Activated CD8-positive, alpha-beta T cell treated with anti-CD3 and anti-CD28 coated beads for 36 hours (primary cell): ENCODE measurements around the gene PLEKHA7. TPM values are rescaled to one million over a fixed set of nuclear protein-coding genes. Genes with fewer than 3 reads are reported as not detected.
A peak's percentile ranks its signal among the peaks of the same experiment; 100 is the strongest.

Experiments
- ATAC-seq: fragments of 200-7000 bp; cut with Tn5 transposase; one replicate; pipeline ENCODE4 v1.10.0; 2021; ENCODE audit warnings: mild to moderate bottlenecking, moderate library complexity
- CTCF ChIA-PET: fragments of 350-600 bp; sonication (Branson Sonifier 250); formaldehyde crosslinking; loops from one replicate; lab custom pipeline; 2021; ENCODE audit warnings: antibody characterized with exemption; lab: Charles Lee
- POLR2A ChIA-PET: fragments of 350-600 bp; sonication (Branson Sonifier 250); formaldehyde crosslinking; loops from one replicate; lab custom pipeline; 2021; ENCODE audit warnings: antibody characterized with exemption; lab: Charles Lee
- DNase-seq: peaks from one replicate; pipeline ENCODE4 v3.0.0-alpha.2; 2020
- H3K27ac Mint-ChIP-seq: one replicate; pipeline ENCODE4 v1.8.0; 2021; ENCODE audit warnings: mild to moderate bottlenecking, mixed read lengths
- H3K27me3 Mint-ChIP-seq: one replicate; pipeline ENCODE4 v1.8.0; 2021; ENCODE audit warnings: mixed read lengths
- H3K36me3 Mint-ChIP-seq: one replicate; pipeline ENCODE4 v1.8.0; 2021; ENCODE audit warnings: low read depth, mixed read lengths
- H3K4me1 Mint-ChIP-seq: one replicate; pipeline ENCODE4 v1.8.0; 2021; ENCODE audit warnings: low read depth, mixed read lengths
- H3K4me3 Mint-ChIP-seq: one replicate; pipeline ENCODE4 v1.8.0; 2021; ENCODE audit warnings: mild to moderate bottlenecking, moderate library complexity, mixed read lengths
- H3K9me3 Mint-ChIP-seq: one replicate; pipeline ENCODE4 v1.8.0; 2021; ENCODE audit warnings: mixed read lengths
- intact Hi-C: fragments of 100-400 bp; cut with micrococcal nuclease; formaldehyde crosslinking; loops from one replicate; pipeline ENCODE4 v1.10.0; 2022
- total RNA-seq, 2 experiments: library from RNA; stranded (reverse); gene quantifications; one replicate each; pipeline ENCODE4 v1.2.3, GENCODE V29; 2021
- TF ChIP-seq, protein P1 (sequence below): fragments of 200-600 bp; IDR thresholded peaks from one replicate; pipeline ENCODE4 v1.8.0; 2022; ENCODE audit warnings: antibody characterized with exemption, mild to moderate bottlenecking

PLEKHA7 gene
- total RNA-seq, 2 experiments from 2014 or later: 6.0 to 6.6 TPM

DNA sequence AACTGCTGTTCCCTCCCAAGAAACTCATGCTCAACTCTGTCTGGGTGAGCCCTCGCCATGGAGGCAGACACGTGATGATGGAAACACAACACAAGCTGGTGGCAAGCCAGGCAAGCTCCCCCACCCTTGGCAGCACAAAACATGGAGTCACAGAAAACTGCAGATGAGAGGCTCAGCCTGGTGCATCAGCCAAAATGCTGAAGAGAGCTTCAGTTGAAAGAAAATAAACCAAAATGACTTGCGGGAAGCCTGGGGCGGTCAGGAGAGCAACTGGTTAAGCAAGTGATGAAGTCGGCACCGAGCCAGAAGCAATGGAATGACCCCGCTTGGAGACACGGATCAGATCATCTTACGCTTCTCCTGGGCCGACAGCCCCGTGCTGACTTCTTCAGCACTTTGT, 207.4 kb downstream of the PLEKHA7 start:
- ATAC-seq: no peak
- DNase-seq: no peak
- H3K36me3 Mint-ChIP-seq: no peaks in the 10 kb centered on the region
- no peaks in the 10 kb centered on the region for H3K27me3 Mint-ChIP-seq
- no peak overlapping the region for H3K27ac Mint-ChIP-seq
- ChIA-PET POLR2A (no interaction called here), CTCF (interaction anchor here (1.2 to 3.4 kb wide), 2 partner anchors 13 to 21 kb away, joined by 5 to 16 read pairs; no protein-coding TSS in a partner anchor)
- no peaks in the 10 kb centered on the region for H3K4me1 Mint-ChIP-seq
- intact Hi-C loops: no loop called here
- TF ChIP-seq, protein P1, sequence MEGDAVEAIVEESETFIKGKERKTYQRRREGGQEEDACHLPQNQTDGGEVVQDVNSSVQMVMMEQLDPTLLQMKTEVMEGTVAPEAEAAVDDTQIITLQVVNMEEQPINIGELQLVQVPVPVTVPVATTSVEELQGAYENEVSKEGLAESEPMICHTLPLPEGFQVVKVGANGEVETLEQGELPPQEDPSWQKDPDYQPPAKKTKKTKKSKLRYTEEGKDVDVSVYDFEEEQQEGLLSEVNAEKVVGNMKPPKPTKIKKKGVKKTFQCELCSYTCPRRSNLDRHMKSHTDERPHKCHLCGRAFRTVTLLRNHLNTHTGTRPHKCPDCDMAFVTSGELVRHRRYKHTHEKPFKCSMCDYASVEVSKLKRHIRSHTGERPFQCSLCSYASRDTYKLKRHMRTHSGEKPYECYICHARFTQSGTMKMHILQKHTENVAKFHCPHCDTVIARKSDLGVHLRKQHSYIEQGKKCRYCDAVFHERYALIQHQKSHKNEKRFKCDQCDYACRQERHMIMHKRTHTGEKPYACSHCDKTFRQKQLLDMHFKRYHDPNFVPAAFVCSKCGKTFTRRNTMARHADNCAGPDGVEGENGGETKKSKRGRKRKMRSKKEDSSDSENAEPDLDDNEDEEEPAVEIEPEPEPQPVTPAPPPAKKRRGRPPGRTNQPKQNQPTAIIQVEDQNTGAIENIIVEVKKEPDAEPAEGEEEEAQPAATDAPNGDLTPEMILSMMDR: no peak
- no peaks in the 10 kb centered on the region for H3K9me3 Mint-ChIP-seq
- H3K4me3 Mint-ChIP-seq: no peak overlapping the region

DNA sequence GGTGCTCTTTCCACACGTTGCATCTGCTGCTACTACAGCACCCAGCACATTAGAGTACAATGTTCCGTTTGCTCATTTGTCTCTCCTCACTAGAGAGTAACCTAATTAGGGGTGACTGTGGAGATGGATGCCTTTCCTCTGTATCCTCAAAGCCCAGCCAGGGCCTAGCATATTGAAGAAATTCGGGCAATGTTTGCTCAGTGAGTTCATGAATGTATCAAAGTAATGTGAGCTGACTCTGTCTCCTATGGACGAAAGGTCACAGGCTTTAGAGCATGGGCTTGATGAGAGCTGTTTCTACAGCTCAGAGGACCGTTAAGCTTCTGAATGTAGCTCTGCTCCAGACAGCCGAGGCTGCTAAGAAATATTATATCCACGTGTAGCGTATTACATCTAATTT, 208.3 kb downstream of the PLEKHA7 start:
- Mint-ChIP-seq H3K9me3 (no peaks in the 10 kb centered on the region), H3K4me1 (no peaks in the 10 kb centered on the region), H3K27ac (no peak overlapping the region), H3K27me3 (no peaks in the 10 kb centered on the region), H3K36me3 (no peaks in the 10 kb centered on the region), H3K4me3 (no peak overlapping the region)
- TF ChIP-seq, protein P1: no peak
- CTCF ChIA-PET: interaction anchor here (1.8 to 3.4 kb wide), 2 partner anchors 14 to 20 kb away, joined by 10 to 16 read pairs; no protein-coding TSS in a partner anchor
- POLR2A ChIA-PET: no interaction called here
- intact Hi-C loops: no loop called here
- ATAC-seq (no peak), DNase-seq (no peak)

DNA sequence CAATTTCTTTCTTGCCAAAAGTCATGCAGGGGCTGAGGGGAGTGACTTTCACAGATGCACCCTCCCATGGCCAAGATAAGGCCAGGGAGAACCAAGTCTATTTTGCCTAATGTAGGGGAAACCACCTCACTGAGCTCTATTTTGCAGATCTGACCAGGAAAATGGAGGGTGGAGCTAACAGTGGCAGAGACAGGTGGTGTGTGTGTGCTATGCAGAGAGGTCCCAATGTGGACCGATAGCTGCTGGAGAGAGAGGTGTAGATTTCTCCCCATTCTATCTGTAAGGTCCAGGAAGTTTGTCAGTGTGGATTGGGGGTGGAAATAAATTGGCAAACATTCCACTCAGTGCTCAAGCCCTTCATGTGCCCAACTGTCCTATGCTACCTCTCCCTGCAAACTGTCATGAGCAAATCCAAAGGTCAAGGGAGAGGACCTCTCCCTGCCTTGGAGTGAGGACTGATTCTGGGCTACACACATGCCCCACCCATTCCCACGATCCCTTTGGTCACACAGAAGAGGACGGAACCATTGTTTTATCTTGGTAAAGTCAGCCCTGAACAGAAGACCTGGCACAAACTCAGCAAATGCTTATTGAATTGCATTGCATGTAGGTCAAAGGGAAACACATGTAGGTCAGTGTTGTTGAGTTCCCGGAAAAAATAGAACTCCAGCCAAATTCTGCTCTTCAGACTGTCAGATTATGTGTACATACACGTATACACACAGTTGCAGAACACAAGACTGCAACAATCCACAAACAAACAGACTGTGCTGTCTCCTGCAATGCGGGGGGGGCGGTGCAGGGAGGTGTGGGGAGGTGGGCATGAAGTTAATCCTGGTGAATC, 209.9 kb downstream of the PLEKHA7 start:
- peak overlapping the region; percentile 30 for H3K27ac Mint-ChIP-seq
- TF ChIP-seq, protein P1: no peak
- no peak overlapping the region for H3K4me3 Mint-ChIP-seq
- POLR2A ChIA-PET: no interaction called here
- CTCF ChIA-PET: interaction anchor here (1.0 to 3.4 kb wide), 3 partner anchors 16 to 18 kb away, joined by 3 to 16 read pairs (median 10); no protein-coding TSS in a partner anchor
- no peak for DNase-seq
- intact Hi-C loops: no loop called here
- H3K36me3 Mint-ChIP-seq: no peaks in the 10 kb centered on the region
- no peaks in the 10 kb centered on the region for H3K9me3 Mint-ChIP-seq
- peaks cover 6% of the 10 kb centered on the region for H3K4me1 Mint-ChIP-seq
- no peaks in the 10 kb centered on the region for H3K27me3 Mint-ChIP-seq
- ATAC-seq: no peak

DNA sequence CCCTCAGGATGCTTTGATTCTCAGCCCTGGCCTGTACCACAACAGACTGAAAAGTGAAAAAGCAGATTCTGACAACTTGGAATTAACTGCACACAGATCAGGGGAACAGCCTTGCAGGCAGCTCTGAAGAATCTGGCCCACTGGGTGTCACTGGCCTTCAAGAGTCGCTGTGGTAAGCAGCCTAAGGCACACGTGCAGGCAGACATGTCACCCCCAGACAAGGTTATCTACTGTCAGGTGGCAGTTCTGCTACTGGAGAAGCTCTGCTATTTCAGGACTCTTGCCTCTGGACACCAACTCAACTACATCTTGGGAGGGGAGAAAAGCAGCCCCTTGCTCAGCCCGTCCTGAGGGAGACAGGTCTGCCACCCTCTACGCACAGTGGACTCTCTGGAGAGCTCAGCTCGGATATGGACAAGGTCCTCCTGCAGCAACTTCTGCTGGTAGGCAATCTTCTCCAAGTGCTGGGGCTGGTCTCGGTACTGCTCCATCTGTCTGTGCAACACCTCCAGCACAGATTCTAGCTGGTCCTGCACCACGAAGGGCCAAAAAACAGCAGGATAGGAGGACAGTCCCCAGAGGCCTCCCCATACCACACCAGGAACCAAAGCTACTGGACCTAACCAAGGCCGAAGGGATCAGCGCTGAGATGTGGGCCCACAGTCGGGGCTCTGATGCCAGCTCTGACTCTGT, 212.8 kb downstream of the PLEKHA7 start:
- Mint-ChIP-seq H3K4me3 (no peak overlapping the region), H3K4me1 (peaks cover 14% of the 10 kb centered on the region), H3K9me3 (no peaks in the 10 kb centered on the region), H3K27me3 (no peaks in the 10 kb centered on the region), H3K36me3 (no peaks in the 10 kb centered on the region), H3K27ac (no peak overlapping the region)
- ChIA-PET CTCF (interaction anchor here (0.8 to 5.1 kb wide), 4 partner anchors 14 to 266 kb away, joined by 3 to 48 read pairs (median 6); no protein-coding TSS in a partner anchor), POLR2A (interaction anchor here (1.0 kb wide), 1 partner anchor 53 kb away, joined by 3 read pairs; no protein-coding TSS in a partner anchor)
- no peak for DNase-seq
- intact Hi-C loops: no loop called here
- ATAC-seq: no peak
- TF ChIP-seq, protein P1: no peak
